Transverse colon (tissue), 4 donors: ENCODE results near the gene POU4F2.

Experiments used
- EP300 ChIP-seq: sonication (generic); formaldehyde crosslinking; IDR thresholded peaks from one replicate; pipeline ENCODE4 v1.6.1; 2017; ENCODE audit warnings: antibody characterized with exemption, low read depth
- POLR2A ChIP-seq: fragments of 450-650 bp; IDR thresholded peaks from one replicate; pipeline ENCODE4 v1.6.1; 2016; ENCODE audit warnings: antibody characterized with exemption, mild to moderate bottlenecking, moderate library complexity
- POLR2AphosphoS5 ChIP-seq, 3 donors: sonication (generic); formaldehyde crosslinking; IDR thresholded peaks; one replicate each; pipeline ENCODE4 v1.6.1; 2016; ENCODE audit warnings: antibody characterized with exemption in 3 of 3
- TF ChIP-seq, protein P1 (sequence below), 5 experiments: fragments of 200-600 bp in 3 of 5; fragments of 450-650 bp in 2 of 5; sonication (generic) in 3 of 5; IDR thresholded peaks; 1 replicate in 2 of 5; 2 replicates in 3 of 5; pipeline ENCODE4 v1.5.1; 2016 to 2017; ENCODE audit warnings: antibody characterized with exemption in 5 of 5, inconsistent platforms in 3 of 5, mild to moderate bottlenecking in 2 of 5, moderate library complexity in 1 of 5

GRCh38 chr4:146639506-146639932 is 826 bp downstream of the POU4F2 start:
- TF ChIP-seq, protein P1, sequence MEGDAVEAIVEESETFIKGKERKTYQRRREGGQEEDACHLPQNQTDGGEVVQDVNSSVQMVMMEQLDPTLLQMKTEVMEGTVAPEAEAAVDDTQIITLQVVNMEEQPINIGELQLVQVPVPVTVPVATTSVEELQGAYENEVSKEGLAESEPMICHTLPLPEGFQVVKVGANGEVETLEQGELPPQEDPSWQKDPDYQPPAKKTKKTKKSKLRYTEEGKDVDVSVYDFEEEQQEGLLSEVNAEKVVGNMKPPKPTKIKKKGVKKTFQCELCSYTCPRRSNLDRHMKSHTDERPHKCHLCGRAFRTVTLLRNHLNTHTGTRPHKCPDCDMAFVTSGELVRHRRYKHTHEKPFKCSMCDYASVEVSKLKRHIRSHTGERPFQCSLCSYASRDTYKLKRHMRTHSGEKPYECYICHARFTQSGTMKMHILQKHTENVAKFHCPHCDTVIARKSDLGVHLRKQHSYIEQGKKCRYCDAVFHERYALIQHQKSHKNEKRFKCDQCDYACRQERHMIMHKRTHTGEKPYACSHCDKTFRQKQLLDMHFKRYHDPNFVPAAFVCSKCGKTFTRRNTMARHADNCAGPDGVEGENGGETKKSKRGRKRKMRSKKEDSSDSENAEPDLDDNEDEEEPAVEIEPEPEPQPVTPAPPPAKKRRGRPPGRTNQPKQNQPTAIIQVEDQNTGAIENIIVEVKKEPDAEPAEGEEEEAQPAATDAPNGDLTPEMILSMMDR (IDR thresholded peaks at IDR 0.05) = no peak
- TF ChIP-seq POLR2AphosphoS5 (IDR thresholded peaks at IDR 0.05) (no peak), POLR2A (no peak), EP300 (no peak)
